NCI-H1417 treated with DMSO at 0.1 percent for 48 hours (cell line): ENCODE data around the gene MYL5.
"Not testable (repeated sequence)": the region's sequence is repeated elsewhere in the genome, so short reads cannot be mapped to it uniquely, and the experiment has no call there.

Source experiments
- DNase-seq: peaks from one replicate; lab custom pipeline; 2025; lab: John Stamatoyannopoulos, UW

MYL5 gene

GRCh38 chr4:669806-670559, 4.4 kb upstream of the MYL5 start:
- DNase-seq: not testable (repeated sequence)

GRCh38 chr4:671769-672168, 2.6 kb upstream of the MYL5 start:
- DNase-seq: no peak

- no peak for DNase-seq
Measured at GRCh38 chr4:673349-674091, 822 bp upstream of the MYL5 start.

- DNase-seq: no peak
Measured at GRCh38 chr4:675036-675882, 917 bp downstream of the MYL5 start.

- no peak for DNase-seq
Measured at GRCh38 chr4:675980-676870, 1.9 kb downstream of the MYL5 start.

GRCh38 chr4:676871-677235, 2.5 kb downstream of the MYL5 start:
- DNase-seq: no peak

GRCh38 chr4:677431-678293, 3.3 kb downstream of the MYL5 start:
- DNase-seq: no peak

GRCh38 chr4:678331-679103, 4.2 kb downstream of the MYL5 start:
- no peak for DNase-seq

- no peak for DNase-seq
Measured at GRCh38 chr4:679104-679481, 4.8 kb downstream of the MYL5 start.

GRCh38 chr4:679629-680028, 5.3 kb downstream of the MYL5 start:
- DNase-seq: no peak

GRCh38 chr4:680091-680490, 5.7 kb downstream of the MYL5 start:
- no peak for DNase-seq

GRCh38 chr4:680551-680927, 6.2 kb downstream of the MYL5 start:
- DNase-seq: no peak

GRCh38 chr4:680928-681645, 6.7 kb downstream of the MYL5 start:
- no peak for DNase-seq

- no peak for DNase-seq
Measured at GRCh38 chr4:681736-682451, 7.6 kb downstream of the MYL5 start.

GRCh38 chr4:682490-683172, 8.3 kb downstream of the MYL5 start:
- DNase-seq: no peak

- no peak for DNase-seq
Measured at GRCh38 chr4:683247-683897, 9.0 kb downstream of the MYL5 start.

GRCh38 chr4:683982-684622, 9.8 kb downstream of the MYL5 start:
- no peak for DNase-seq
